GM10266 (cell line): ENCODE results near the gene CILP.

Experiments used
- DNase-seq: peaks from one replicate; pipeline ENCODE4 v3.0.0; 2012; ENCODE audit errors: extremely low spot score
- CTCF ChIP-seq: IDR thresholded peaks from 2 replicates; pipeline ENCODE4 v1.5.1; 2012; ENCODE audit warnings: mild to moderate bottlenecking, low read depth; ENCODE audit not compliant: control insufficient read depth, insufficient read depth; ENCODE audit errors: missing control alignments

Gene CILP

GRCh38 chr15:65206750-65207149 lies 4.5 kb downstream of the CILP start:
- no peak for DNase-seq
- no peak for TF ChIP-seq CTCF

- TF ChIP-seq CTCF = no peak
- DNase-seq = no peak
Observed at GRCh38 chr15:65204931-65205660, 6.2 kb downstream of the CILP start.

- DNase-seq = no peak
- TF ChIP-seq CTCF = no peak
Observed at GRCh38 chr15:65204236-65204930, 6.9 kb downstream of the CILP start.

- TF ChIP-seq CTCF = no peak
- no peak for DNase-seq
Observed at GRCh38 chr15:65201918-65202317, 9.4 kb downstream of the CILP start.

- no peak for TF ChIP-seq CTCF
- DNase-seq = no peak
Observed at GRCh38 chr15:65198571-65198970, 12.7 kb downstream of the CILP start.

GRCh38 chr15:65197337-65197645 lies 14.0 kb downstream of the CILP start:
- no peak for TF ChIP-seq CTCF

GRCh38 chr15:65196637-65197336 lies 14.5 kb downstream of the CILP start:
- no peak for TF ChIP-seq CTCF
- no peak for DNase-seq

More at GRCh38 chr15:65197337-65197645, 14.0 kb downstream of the CILP start:
- no peak for DNase-seq
